Endothelial cell of hepatic sinusoid (primary cell): ENCODE results near the gene PLEKHS1.
"Not testable (repeated sequence)": the region's sequence is repeated elsewhere in the genome, so short reads cannot be mapped to it uniquely, and the experiment has no call there.

Source experiments
- in situ Hi-C: cut with HindIII; loops from 2 replicates; pipeline ENCODE4 v1.10.0; 2017; ENCODE audit warnings: low sequenced_read_pairs

PLEKHS1 gene

DNA sequence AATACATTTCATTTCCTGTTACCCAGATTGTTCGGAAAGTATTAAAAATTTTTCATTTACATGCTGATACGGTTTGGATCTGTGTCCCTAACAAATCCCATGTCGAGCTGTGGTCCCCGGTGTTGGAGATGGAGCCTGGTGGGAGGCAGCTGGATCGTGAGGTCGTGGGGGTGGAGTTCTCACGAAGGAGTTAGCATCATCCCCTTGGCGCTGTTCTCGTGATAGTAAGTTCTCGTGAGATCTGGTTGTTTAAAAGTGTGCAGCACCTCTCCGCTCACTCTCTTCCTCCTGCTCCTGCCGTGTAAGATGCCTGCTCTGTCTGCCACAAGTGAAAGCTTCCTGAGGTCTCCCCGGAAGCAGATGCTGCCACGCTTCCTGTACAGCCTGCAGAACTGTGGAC, 30.9 kb downstream of the PLEKHS1 start:
- in situ Hi-C loops = no loop called here

DNA sequence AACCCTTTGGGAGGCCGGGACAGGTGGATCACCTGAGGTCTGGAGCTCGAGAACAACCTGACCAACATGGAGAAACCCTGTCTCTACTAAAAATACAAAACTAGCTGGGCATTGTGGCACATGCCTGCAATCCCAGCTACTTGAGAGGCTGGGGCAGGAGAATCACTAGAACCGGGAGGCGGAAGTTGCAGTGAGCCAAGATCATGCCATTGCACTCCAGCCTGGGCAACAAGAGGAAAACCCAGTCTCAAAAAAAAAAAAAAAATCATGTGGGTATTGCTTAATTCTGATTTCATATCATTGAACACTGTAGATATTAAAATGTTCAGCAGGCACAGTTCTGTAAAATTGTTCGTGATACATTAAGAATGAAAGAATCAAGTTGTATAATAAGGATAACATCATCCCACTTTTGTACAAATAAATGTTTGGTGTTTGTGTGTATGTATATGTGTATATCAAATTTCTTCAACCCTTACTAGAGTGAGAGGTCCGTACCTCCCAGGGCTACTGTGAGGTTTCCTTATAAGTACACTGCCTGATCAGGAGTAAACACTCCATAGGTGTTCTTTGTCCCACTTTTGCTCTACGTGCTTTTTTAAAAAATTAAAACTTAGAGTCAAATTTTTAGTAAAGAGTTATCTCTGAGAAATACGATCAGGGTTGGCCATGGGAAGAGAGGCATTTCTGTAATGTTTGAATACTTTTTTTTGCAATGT, 31.7 kb downstream of the PLEKHS1 start:
- in situ Hi-C loops = no loop called here

DNA sequence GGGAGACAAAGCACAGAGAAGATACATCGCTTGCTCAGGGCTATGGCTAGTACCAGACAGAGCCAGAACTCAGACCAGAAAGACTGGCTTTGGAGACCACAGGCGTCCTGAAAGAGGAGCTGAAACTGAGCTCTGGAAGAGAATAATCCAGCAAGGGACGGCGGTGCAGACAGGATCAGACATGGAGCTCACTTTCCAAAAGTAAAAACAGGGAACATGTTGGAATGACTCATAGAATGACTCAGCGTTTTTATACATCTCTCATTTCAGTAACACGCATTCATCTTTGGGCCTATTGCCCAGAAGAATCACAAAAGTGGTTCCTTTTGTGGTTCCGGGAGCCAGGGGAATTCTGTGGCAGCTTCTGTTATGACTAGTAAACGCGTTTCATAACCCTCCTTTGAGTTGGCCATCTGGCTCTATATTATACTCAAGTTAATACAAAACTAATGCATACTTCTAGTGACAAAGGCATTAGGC, 37.2 kb downstream of the PLEKHS1 start:
- in situ Hi-C loops = no loop called here

DNA sequence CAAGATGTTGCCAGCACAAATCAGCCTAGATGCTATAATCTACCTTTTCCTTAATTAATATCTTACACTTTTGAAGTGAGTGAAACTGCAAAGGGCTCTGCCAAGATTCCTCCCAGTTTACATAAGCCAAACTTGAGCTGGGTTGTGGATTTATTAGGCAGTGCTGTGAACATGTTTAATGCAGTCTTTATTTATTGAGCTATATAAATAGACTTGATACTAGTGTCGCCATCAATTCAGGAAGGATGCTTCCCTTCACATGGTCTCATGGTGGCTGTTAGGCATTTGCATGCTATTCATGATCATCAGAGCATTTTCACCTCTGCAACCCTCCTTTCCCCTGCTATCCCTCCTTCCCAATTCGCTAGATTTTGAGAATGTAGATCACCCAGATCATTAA, 40.2 kb downstream of the PLEKHS1 start:
- in situ Hi-C loops = no loop called here

DNA sequence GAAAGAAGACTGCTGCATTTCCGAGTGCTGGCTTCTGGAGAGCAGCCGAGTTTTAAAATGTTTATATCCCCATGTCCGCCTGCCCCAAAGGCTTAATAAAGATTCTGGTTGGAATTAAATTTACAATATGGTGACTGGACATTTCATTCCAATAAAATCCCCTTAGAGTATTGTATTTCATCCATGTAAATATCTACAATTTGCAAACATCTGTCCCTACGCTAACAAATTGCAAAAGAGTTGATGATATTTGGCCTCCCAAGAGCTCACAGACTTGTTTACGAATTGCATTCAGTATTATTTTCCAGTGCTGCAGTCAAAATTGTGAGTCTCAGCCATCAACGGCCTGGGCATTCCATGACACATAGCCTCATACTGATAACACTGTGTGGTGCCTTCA, 50.1 kb downstream of the PLEKHS1 start:
- in situ Hi-C loops = loop anchor here (25.0 kb wide), 1 partner anchor 311 kb away; no protein-coding TSS in a partner anchor

DNA sequence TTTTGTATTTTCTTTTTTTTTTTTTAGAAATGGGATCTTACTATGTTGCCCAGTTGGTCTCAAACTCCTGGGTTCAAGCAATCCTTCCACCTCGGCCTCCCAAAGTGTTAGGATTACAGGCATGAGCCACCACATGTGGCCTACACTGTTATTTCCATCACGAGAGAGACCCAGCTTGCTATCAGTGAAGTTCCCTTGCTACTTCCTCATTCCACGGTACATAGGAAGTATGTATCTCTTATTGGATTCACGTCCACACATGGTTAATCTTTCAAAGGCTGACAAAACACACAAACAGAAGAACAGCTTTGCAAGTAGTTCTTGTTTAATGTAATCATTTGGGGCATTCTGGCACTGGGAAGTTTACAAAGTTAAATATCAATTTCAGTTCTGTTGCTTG, 51.5 kb downstream of the PLEKHS1 start:
- in situ Hi-C loops = loop anchor here (25.0 kb wide), 1 partner anchor 309 kb away; no protein-coding TSS in a partner anchor

DNA sequence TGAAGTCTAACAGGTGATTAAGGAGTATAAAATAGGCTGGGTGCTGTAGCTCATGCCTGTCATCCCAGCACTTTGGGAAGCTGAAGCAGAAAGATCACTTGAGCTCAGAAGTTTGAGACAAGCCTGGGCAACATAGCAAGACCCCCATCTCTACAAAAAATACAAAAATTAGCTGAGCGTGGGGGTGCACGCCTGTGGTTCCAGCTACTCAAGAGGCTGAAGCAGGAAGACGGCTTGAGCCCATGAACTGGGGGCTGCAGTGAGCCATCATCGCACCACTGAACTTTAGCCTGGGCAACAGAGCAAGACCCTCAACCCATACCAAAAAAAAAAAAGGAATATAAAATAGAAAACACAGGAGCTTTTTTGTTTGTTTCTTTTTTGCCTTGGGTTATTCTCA, 55.0 kb downstream of the PLEKHS1 start:
- in situ Hi-C loops = loop anchor here (25.0 kb wide), 1 partner anchor 306 kb away; no protein-coding TSS in a partner anchor

DNA sequence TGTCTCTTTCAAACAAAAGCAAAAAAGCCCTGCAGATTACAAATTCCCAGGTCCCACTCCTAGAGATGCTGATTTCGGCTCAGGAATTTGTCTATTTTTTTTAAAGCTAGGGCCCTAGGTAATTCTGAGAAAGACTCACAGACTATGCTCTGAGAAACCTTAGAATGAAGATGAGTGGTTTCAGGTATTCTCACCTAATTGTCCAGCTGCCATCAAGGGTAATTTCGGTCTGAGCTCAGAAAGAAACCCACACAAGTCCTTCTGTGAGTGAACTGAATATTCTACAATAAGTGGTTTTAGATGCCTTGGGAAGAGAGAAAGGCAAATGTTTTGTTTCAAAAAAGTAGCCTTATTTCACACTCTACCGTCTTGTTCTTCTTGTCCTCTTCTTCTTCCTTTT, 56.7 kb downstream of the PLEKHS1 start:
- in situ Hi-C loops = loop anchor here (25.0 kb wide), 1 partner anchor 304 kb away; no protein-coding TSS in a partner anchor

- in situ Hi-C loops = loop anchor here (25.0 kb wide), 1 partner anchor 298 kb away; no protein-coding TSS in a partner anchor
These were observed 63.2 kb downstream of the PLEKHS1 start for GRCh38 chr10:113814700-113815099.

DNA sequence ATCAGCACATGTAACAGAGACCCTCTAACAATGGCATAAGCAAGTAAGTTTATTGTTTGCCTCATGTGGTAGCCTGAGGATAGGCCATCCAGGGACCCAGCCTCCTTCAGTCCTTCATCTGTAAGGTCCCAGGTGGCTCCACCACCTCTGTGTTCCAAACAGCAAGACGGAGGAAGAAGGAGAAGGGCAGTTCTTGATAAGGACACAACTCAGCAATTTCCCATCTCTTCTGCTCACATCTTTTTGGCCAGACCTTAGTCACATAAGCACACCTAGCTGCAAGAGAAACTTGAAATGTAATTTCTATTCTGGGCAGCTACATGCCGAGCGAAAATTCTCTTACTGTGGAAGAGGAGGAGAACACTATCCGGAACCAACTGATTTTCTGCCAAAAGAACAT, 68.5 kb downstream of the PLEKHS1 start:
- in situ Hi-C loops = loop anchor here (25.0 kb wide), 1 partner anchor 292 kb away; no protein-coding TSS in a partner anchor

DNA sequence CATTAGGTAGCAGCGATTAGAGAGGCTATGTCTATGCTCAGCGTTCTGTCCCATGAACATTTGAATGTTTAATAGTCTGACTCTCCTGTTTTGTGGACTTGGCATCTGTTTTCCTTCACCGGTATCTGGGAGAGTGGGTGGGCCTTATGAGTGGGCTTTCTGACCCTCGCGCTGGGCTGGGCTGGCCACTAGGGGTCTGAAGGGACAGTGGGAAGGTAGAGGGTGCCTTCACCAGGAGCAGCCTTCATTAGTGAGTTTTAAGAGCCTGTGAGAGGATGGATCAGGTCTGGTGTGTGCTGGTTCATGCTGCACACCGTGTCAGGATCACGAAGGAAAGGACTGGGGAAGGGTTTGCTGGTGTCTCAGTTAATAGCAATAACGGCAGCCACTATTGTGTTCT, 69.0 kb downstream of the PLEKHS1 start:
- in situ Hi-C loops = loop anchor here (25.0 kb wide), 1 partner anchor 292 kb away; no protein-coding TSS in a partner anchor

- in situ Hi-C loops = loop anchor here (25.0 kb wide), 1 partner anchor 291 kb away; no protein-coding TSS in a partner anchor
These were observed 69.8 kb downstream of the PLEKHS1 start for GRCh38 chr10:113821306-113821705.

DNA sequence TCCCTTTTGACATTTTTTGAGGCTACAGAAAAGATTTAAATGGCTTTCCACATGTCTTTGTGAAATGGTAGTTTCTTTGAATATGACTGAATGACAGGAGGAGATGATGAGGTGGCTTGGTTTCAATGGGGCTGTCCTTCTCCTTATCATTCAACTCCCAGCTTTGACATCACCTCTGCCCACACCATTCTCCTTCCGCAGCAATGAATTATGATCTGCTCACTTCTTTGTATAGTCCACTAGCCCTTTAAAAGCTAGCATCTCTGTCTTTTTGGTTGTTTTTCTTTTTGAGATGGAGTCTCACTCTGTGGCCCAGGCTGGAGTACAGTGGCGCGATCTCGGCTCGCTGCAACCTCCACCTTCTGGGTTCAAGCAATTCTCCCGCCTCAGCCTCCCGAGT, 70.7 kb downstream of the PLEKHS1 start:
- in situ Hi-C loops = loop anchor here (25.0 kb wide), 1 partner anchor 290 kb away; no protein-coding TSS in a partner anchor

- in situ Hi-C loops = loop anchor here (25.0 kb wide), 1 partner anchor 289 kb away; no protein-coding TSS in a partner anchor
These were observed 71.9 kb downstream of the PLEKHS1 start for GRCh38 chr10:113823389-113823788.

DNA sequence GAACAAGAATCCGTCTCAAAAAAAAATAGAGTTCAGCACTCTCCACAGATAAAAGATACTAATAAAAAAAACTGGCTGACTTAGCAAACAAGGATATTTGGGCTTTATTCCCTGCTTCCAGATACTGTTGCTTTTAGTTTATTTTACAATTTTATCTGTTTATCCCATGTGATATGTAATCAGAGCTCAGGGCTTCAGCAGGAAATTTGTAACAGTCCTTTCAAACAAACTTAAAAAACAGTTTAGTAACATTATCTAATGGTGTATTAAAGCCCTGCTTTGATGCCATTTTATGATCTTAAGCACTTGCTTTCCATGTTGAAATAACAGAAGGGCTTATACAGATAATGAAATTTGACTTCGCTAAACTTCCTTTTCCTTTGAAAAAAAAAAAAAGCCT, 74.3 kb downstream of the PLEKHS1 start:
- in situ Hi-C loops = no loop called here

GRCh38 chr10:113828567-113828966, 77.1 kb downstream of the PLEKHS1 start:
- in situ Hi-C loops = not testable (repeated sequence)
